Midbrain (tissue), 1 donor: ENCODE measurements around the gene EVA1C.
"Not testable (repeated sequence)": the region's sequence is repeated elsewhere in the genome, so short reads cannot be mapped to it uniquely, and the experiment has no call there.

Experiments used
- DNase-seq: peaks from one replicate; lab custom pipeline; 2025; lab: John Stamatoyannopoulos, UW

Gene EVA1C

GRCh38 chr21:32499249-32500055 is 86.9 kb downstream of the EVA1C start:
- DNase-seq: no peak

GRCh38 chr21:32503641-32504040 is 91.1 kb downstream of the EVA1C start:
- not testable (repeated sequence) for DNase-seq

- DNase-seq: not testable (repeated sequence)
These were observed 93.3 kb downstream of the EVA1C start for GRCh38 chr21:32505767-32506166.

- DNase-seq: not testable (repeated sequence)
These were observed 94.0 kb downstream of the EVA1C start for GRCh38 chr21:32506411-32506965.

- no peak for DNase-seq
These were observed 94.9 kb downstream of the EVA1C start for GRCh38 chr21:32507342-32507919.

GRCh38 chr21:32508036-32508435 is 95.5 kb downstream of the EVA1C start:
- not testable (repeated sequence) for DNase-seq

- no peak for DNase-seq
These were observed 96.1 kb downstream of the EVA1C start for GRCh38 chr21:32508558-32508957.

- DNase-seq: not testable (repeated sequence)
These were observed 96.5 kb downstream of the EVA1C start for GRCh38 chr21:32508975-32509374.

- no peak for DNase-seq
These were observed 102.0 kb downstream of the EVA1C start for GRCh38 chr21:32514275-32515055.

- no peak for DNase-seq
These were observed 103.4 kb downstream of the EVA1C start for GRCh38 chr21:32515874-32516273.

- DNase-seq: no peak
These were observed 104.5 kb downstream of the EVA1C start for GRCh38 chr21:32516756-32517649.

- no peak for DNase-seq
These were observed 107.7 kb downstream of the EVA1C start for GRCh38 chr21:32519945-32520874.

GRCh38 chr21:32520875-32521735 is 108.6 kb downstream of the EVA1C start:
- DNase-seq: peak; percentile 69

- DNase-seq: no peak
These were observed 109.3 kb downstream of the EVA1C start for GRCh38 chr21:32521736-32522355.

GRCh38 chr21:32523463-32523862 is 111.0 kb downstream of the EVA1C start:
- no peak for DNase-seq

- no peak for DNase-seq
These were observed 111.6 kb downstream of the EVA1C start for GRCh38 chr21:32523988-32524719.

GRCh38 chr21:32525282-32525681 is 112.8 kb downstream of the EVA1C start:
- DNase-seq: no peak

- DNase-seq: no peak
These were observed 117.2 kb downstream of the EVA1C start for GRCh38 chr21:32529679-32530078.
